Lung (tissue), 16 donors: ENCODE measurements around the gene TMEM54. TPM values are rescaled to one million over a fixed set of nuclear protein-coding genes. Genes with fewer than 3 reads are reported as not detected.
A peak's percentile ranks its signal among the peaks of the same experiment; 100 is the strongest.

Experiments used
- ATAC-seq: fragments of 200-7000 bp; cut with Tn5 transposase; one replicate; pipeline ENCODE4 v1.9.1; 2020; ENCODE audit warnings: moderate number of reproducible peaks; ENCODE audit not compliant: insufficient read depth, low FRiP score
- DNase-seq, 3 donors: peaks; one replicate each; pipeline ENCODE4 v3.0.0-alpha.2; 2013 to 2017
- H3K27ac ChIP-seq, 2 donors: one replicate each; pipeline ENCODE4 v1.5.1; 2013; ENCODE audit warnings: mild to moderate bottlenecking in 2 of 2, moderate library complexity in 2 of 2, control low read depth in 1 of 2, inconsistent platforms in 1 of 2, low read depth in 1 of 2, low read length in 1 of 2
- H3K27me3 ChIP-seq, 3 donors: one replicate each; pipeline ENCODE4 v1.5.1; 2013; ENCODE audit warnings: low read length in 2 of 3; ENCODE audit not compliant: control insufficient read depth in 3 of 3, insufficient read depth in 3 of 3
- H3K36me3 ChIP-seq, 4 donors: one replicate each; pipeline ENCODE4 v1.5.1; 2013; ENCODE audit warnings: low read length in 4 of 4, mild to moderate bottlenecking in 1 of 4, moderate library complexity in 1 of 4; ENCODE audit not compliant: control insufficient read depth in 4 of 4, insufficient read depth in 4 of 4
- H3K4me1 ChIP-seq, 5 donors: one replicate each; pipeline ENCODE4 v1.5.1; 2013; ENCODE audit warnings: low read length in 5 of 5, mild to moderate bottlenecking in 2 of 5, moderate library complexity in 1 of 5; ENCODE audit not compliant: control insufficient read depth in 5 of 5, insufficient read depth in 5 of 5
- H3K4me3 ChIP-seq: one replicate; pipeline ENCODE4 v1.5.1; 2013; ENCODE audit warnings: mild to moderate bottlenecking, control low read depth, moderate library complexity
- H3K9ac ChIP-seq, 2 donors: one replicate each; pipeline ENCODE4 v1.5.1; 2013; ENCODE audit warnings: low read length in 2 of 2, control low read depth in 1 of 2; ENCODE audit not compliant: insufficient read depth in 1 of 2
- H3K9me3 ChIP-seq, 4 donors: one replicate each; pipeline ENCODE4 v1.5.1; 2013; ENCODE audit warnings: low read length in 3 of 4, mild to moderate bottlenecking in 1 of 4, moderate library complexity in 1 of 4; ENCODE audit not compliant: control insufficient read depth in 4 of 4, insufficient read depth in 3 of 4
- CTCF ChIP-seq: IDR thresholded peaks from 2 replicates; pipeline ENCODE4 v1.5.1; 2012; ENCODE audit warnings: mild to moderate bottlenecking; ENCODE audit errors: control extremely low read depth, extremely low read depth
- WGBS, 2 donors: extraction: QIAGEN DNeasy Blood & Tissue Kit; methylation state at CpG; one replicate each; pipeline ENCODE4 v1.1.7; 2013; 5-methylcytosine and 5-hydroxymethylcytosine counted together
- long read RNA-seq, 5 donors: transcript quantifications; one replicate each; lab custom pipeline, GENCODE V29; 2026
- polyA plus RNA-seq, 2 donors: library from polyadenylated mRNA; stranded (reverse); fragments of 200-250 nt; gene quantifications; one replicate each; pipeline ENCODE4 v1.2.1, GENCODE V29; 2013
- total RNA-seq, 2 donors: library from RNA; depleted of rRNA in 1 of 2; stranded (reverse); fragments of >200 nt in 1 of 2; gene quantifications; one replicate each; pipeline ENCODE4 v1.2.1, GENCODE V29; 2014 to 2021
- donor health status: control.
- donor health status: control.
- donor health status: Bipolar disorder and iron deficiency.
- donor health status: healthy.
- donor health status: DM: yes; HTN: yes; CAD: no.

TMEM54 gene
- total RNA-seq (10 to 100 TPM; 22.4 to 44.5 TPM), polyA plus RNA-seq (10 to 100 TPM; 41.7 to 56.6 TPM)
- long read RNA-seq, donor 1, transcript TMEM54-202 (6 exons, 999 nt): major isoform, 15 of 15 reads
- long read RNA-seq, donor 1, partial matches to known transcripts: 0 of 15 reads
- long read RNA-seq, donor 1, other reads (novel, unspliced or antisense): 0 of 15 reads
- long read RNA-seq, donor 2, transcript TMEM54-202 (6 exons, 999 nt): major isoform, 6 of 6 reads
- long read RNA-seq, donor 2, partial matches to known transcripts: 0 of 6 reads
- long read RNA-seq, donor 2, other reads (novel, unspliced or antisense): 0 of 6 reads
- long read RNA-seq, donor 3, transcript TMEM54-202 (6 exons, 999 nt): major isoform, 12 of 16 reads
- long read RNA-seq, donor 3, partial matches to known transcripts: 0 of 16 reads
- long read RNA-seq, donor 3, other reads (novel, unspliced or antisense): 0 of 16 reads
- long read RNA-seq, donor 4, transcript TMEM54-202 (6 exons, 999 nt): major isoform, 5 of 6 reads
- long read RNA-seq, donor 4, partial matches to known transcripts: 0 of 6 reads
- long read RNA-seq, donor 4, other reads (novel, unspliced or antisense): 0 of 6 reads
- long read RNA-seq, donor 5, transcript TMEM54-202 (6 exons, 999 nt): major isoform, 20 of 21 reads
- long read RNA-seq, donor 5, partial matches to known transcripts: 0 of 21 reads
- long read RNA-seq, donor 5, other reads (novel, unspliced or antisense): 0 of 21 reads

GRCh38 chr1:32900956-32901822, at the start of gene TMEM54:
TSS of gene TMEM54 (minus strand) at chr1:32901389. CDS start at chr1:32901238, 151 bp downstream.
- ATAC-seq: peak; percentile 85
- H3K27ac ChIP-seq: no peak within 1 kb of the TSS
- H3K27me3 ChIP-seq: peaks cover 0 to 11% (median 6%) of the 10 kb centered on the region in 3 donors
- H3K9ac ChIP-seq: no peak within 1 kb of the TSS
- H3K4me3 ChIP-seq: peak within 1 kb of the TSS; percentile 59
- WGBS, 2 donors: 1% methylated on average over 75 to 92 of the region's 92 CpGs
- H3K9me3 ChIP-seq: no peaks in the 10 kb centered on the region
- TF ChIP-seq CTCF: no peak
- DNase-seq: peak; percentile 32 to 69 (median 49)
- peaks cover 0 to 11% (median 0%) of the 10 kb centered on the region in 5 donors for H3K4me1 ChIP-seq
- H3K36me3 ChIP-seq: no peaks in the 10 kb centered on the region

GRCh38 chr1:32949519-32949918, 48.3 kb upstream of the TMEM54 start:
- Histone ChIP-seq H3K27ac (no peak overlapping the region), H3K36me3 (peaks cover 5 to 20% (median 12%) of the 10 kb centered on the region in 4 donors), H3K9ac (no peak overlapping the region), H3K4me3 (no peak overlapping the region), H3K27me3 (no peaks in the 10 kb centered on the region), H3K4me1 (peaks cover 0 to 10% (median 0%) of the 10 kb centered on the region in 5 donors), H3K9me3 (no peaks in the 10 kb centered on the region)
- no peak for DNase-seq
- 74 to 89% methylated on average over 5 of the region's 5 CpGs for whole genome bisulfite sequencing, 2 donors
- TF ChIP-seq CTCF: no peak
- no peak for ATAC-seq

- Histone ChIP-seq H3K9ac (no peak overlapping the region), H3K4me1 (peaks cover 0 to 10% (median 0%) of the 10 kb centered on the region in 5 donors), H3K4me3 (no peak overlapping the region), H3K9me3 (no peaks in the 10 kb centered on the region), H3K27ac (no peak overlapping the region), H3K36me3 (peaks cover 10 to 26% (median 15%) of the 10 kb centered on the region in 4 donors), H3K27me3 (no peaks in the 10 kb centered on the region)
- ATAC-seq: no peak
- no peak for TF ChIP-seq CTCF
- 43 to 73% methylated on average over 1 of the region's 1 CpG for WGBS, 2 donors
- DNase-seq: peak in 2 of 3 donors; percentile 20 to 44
Measured at GRCh38 chr1:32948905-32949304, 47.7 kb upstream of the TMEM54 start.
